ENCODE results near the gene ASXL2.

DNA sequence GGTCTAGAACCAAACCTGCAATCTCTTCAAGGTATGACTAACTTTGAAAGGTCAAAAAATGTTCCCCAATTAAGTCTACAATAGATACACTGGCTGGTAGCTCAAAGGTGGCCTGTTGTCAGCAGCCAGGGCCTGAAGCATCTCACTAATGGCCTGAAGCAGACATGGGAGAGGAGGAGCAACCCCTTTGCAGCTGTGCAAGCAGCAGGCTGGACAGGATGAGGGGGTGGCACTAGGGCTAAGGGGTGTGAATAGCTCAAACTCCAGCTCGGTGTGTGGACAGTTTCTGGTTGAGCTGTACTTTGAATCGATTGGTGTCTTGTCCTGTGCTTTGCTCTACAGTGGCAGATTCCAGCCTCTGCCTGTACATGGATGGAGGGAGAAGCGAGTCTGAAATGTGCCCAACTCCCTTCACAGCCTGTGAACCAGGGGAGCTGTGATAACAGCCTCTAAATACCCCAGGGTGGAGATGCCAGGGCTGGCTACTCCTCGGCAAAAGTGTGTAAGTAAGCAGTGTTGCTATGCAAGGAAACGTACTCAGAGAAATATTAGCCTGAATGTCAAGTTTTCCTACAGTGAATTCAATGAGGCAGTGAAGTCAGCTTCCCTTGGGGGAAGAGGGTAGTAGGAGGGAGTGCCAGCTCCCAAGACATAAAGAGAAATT, 170.2 kb downstream of the ASXL2 start:
- TF ChIP-seq POLR2A (IDR thresholded peaks at IDR 0.05; ENCODE audit: low read depth, low read length) (no peak), POLR2AphosphoS5 (IDR thresholded peaks at IDR 0.05; ENCODE audit: low read depth, low read length) (no peak), TAF1 (IDR thresholded peaks at IDR 0.05; ENCODE audit: low read depth, low read length) (no peak), SPI1 (IDR thresholded peaks at IDR 0.05; ENCODE audit: low read depth, low read length) (no peak), PAX5 (IDR thresholded peaks at IDR 0.05; ENCODE audit: insufficient read depth, low read length, severe bottlenecking) (no peak)
